ENCODE measurements around the gene TSPAN8. TPM values are rescaled to one million over a fixed set of nuclear protein-coding genes. Genes with fewer than 3 reads are reported as not detected.
"Not testable (repeated sequence)": the region's sequence is repeated elsewhere in the genome, so short reads cannot be mapped to it uniquely, and the experiment has no call there.

TSPAN8 gene
- total RNA-seq, 1 donor from 2014 or later, result not detected

DNA sequence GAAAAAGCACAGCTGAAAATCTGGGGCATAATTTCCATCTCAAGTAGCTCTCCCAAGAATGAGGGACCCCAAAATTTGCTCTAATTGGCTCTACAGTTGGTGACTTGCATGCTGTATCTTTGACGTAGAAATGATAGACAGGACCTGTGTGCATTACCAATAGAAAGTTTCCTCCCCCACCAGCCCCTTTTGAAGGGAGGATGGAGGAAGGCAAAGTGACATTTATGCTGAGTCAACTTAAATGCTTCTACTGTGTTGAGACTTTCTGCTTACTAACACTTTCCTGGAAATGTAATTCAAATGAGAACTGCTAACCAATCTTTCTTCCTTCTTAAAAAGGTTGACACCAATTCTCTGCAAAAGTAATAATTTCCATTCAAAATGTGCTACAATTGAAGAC, 31.9 kb downstream of the TSPAN8 start:
- Histone ChIP-seq H3K4me3 (ENCODE audit: low read depth, low read length) (no peak overlapping the region), H3K36me3 (ENCODE audit: control insufficient read depth, insufficient read depth, low read length) (no peaks in the 10 kb centered on the region), H3K27me3 (ENCODE audit: control insufficient read depth, insufficient read depth, low read length) (no peaks in the 10 kb centered on the region)
- TF ChIP-seq, protein P1, sequence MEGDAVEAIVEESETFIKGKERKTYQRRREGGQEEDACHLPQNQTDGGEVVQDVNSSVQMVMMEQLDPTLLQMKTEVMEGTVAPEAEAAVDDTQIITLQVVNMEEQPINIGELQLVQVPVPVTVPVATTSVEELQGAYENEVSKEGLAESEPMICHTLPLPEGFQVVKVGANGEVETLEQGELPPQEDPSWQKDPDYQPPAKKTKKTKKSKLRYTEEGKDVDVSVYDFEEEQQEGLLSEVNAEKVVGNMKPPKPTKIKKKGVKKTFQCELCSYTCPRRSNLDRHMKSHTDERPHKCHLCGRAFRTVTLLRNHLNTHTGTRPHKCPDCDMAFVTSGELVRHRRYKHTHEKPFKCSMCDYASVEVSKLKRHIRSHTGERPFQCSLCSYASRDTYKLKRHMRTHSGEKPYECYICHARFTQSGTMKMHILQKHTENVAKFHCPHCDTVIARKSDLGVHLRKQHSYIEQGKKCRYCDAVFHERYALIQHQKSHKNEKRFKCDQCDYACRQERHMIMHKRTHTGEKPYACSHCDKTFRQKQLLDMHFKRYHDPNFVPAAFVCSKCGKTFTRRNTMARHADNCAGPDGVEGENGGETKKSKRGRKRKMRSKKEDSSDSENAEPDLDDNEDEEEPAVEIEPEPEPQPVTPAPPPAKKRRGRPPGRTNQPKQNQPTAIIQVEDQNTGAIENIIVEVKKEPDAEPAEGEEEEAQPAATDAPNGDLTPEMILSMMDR (IDR thresholded peaks at IDR 0.05; ENCODE audit: insufficient read depth, low read length, severe bottlenecking), result no peak
- DNase-seq (ENCODE audit: low read depth) (no peak), FAIRE-seq (no peak)

DNA sequence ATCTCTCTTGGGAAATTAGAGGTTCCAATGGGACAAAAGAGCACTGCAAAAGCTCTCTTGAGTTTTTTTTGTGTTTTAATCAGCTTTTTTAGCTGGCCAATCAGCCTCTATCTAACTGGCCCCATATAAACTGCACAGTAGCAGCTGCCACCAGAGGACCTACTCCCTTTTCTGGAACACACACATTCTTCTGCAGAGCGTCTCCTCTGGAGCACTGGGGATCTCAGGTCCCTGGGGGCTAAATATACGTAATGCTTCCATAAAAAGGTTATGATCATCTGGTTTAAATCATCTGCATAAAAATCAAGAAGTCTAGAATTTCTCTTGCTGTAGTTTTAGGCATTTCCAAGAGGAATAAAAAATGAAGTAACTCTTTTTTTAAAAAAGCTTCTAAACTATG, 32.3 kb downstream of the TSPAN8 start:
- H3K27me3 ChIP-seq (ENCODE audit: control insufficient read depth, insufficient read depth, low read length), result no peaks in the 10 kb centered on the region
- H3K4me3 ChIP-seq (ENCODE audit: low read depth, low read length), result no peak overlapping the region
- FAIRE-seq (no peak), DNase-seq (ENCODE audit: low read depth) (no peak)
- no peaks in the 10 kb centered on the region for H3K36me3 ChIP-seq (ENCODE audit: control insufficient read depth, insufficient read depth, low read length)
- TF ChIP-seq, protein P1 (IDR thresholded peaks at IDR 0.05; ENCODE audit: insufficient read depth, low read length, severe bottlenecking), result no peak

GRCh38 chr12:71124835-71125460, 32.9 kb downstream of the TSPAN8 start:
- Histone ChIP-seq H3K27me3 (ENCODE audit: control insufficient read depth, insufficient read depth, low read length) (no peaks in the 10 kb centered on the region), H3K36me3 (ENCODE audit: control insufficient read depth, insufficient read depth, low read length) (no peaks in the 10 kb centered on the region), H3K4me3 (ENCODE audit: low read depth, low read length) (no peak overlapping the region)
- FAIRE-seq (no peak), DNase-seq (ENCODE audit: low read depth) (no peak)
- TF ChIP-seq, protein P1 (IDR thresholded peaks at IDR 0.05; ENCODE audit: insufficient read depth, low read length, severe bottlenecking), result no peak

DNA sequence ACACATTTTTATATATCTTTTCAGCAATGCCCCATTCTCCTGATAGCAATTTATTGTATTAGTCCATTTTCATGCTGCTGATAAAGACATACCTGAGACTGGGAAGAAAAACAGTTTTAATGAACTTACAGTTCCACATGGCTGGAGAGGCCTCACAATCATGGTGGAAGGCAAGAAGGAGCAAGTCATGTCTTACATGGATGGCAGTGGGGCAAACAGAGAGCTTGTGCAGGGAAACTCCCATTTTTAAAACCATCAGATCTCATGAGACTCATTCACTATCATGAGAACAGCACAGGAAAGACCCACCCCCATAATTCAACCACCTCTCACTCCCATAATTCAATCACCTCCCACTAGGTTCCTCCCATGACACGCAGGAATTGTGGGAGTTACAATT, 44.7 kb downstream of the TSPAN8 start:
- H3K27me3 ChIP-seq (ENCODE audit: control insufficient read depth, insufficient read depth, low read length); H3K36me3 ChIP-seq (ENCODE audit: control insufficient read depth, insufficient read depth, low read length); FAIRE-seq; H3K4me3 ChIP-seq (ENCODE audit: low read depth, low read length); DNase-seq (ENCODE audit: low read depth): not testable (repeated sequence)

DNA sequence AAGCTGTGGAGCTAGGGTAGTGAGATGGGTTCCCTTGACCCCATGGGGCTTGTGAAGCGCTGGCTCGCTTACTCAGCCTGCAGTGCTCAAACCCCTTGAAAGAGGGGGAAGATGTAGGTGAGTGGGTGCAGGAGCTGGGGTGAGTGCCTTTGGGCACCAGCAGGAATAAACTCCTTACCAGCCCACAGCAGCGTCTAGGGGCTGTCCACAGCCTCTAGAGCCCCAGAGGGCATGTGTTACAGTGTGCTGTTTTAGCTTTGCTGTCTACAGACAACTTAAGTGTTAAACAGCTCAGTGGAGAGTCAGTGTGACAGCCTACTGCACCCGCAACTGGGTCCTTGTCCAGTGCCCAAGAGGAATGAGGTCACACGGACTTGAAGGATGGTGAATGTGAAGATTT, 48.0 kb downstream of the TSPAN8 start:
- TF ChIP-seq, protein P1 (IDR thresholded peaks at IDR 0.05; ENCODE audit: insufficient read depth, low read length, severe bottlenecking), result no peak
- FAIRE-seq (no peak), DNase-seq (ENCODE audit: low read depth) (no peak)
- H3K27me3 ChIP-seq (ENCODE audit: control insufficient read depth, insufficient read depth, low read length), result no peaks in the 10 kb centered on the region
- no peak overlapping the region for H3K4me3 ChIP-seq (ENCODE audit: low read depth, low read length)
- no peaks in the 10 kb centered on the region for H3K36me3 ChIP-seq (ENCODE audit: control insufficient read depth, insufficient read depth, low read length)

GRCh38 chr12:71108355-71108754, 49.4 kb downstream of the TSPAN8 start:
- DNase-seq (ENCODE audit: low read depth), result no peak
- no peaks in the 10 kb centered on the region for H3K27me3 ChIP-seq (ENCODE audit: control insufficient read depth, insufficient read depth, low read length)
- H3K4me3 ChIP-seq (ENCODE audit: low read depth, low read length), result no peak overlapping the region
- H3K36me3 ChIP-seq (ENCODE audit: control insufficient read depth, insufficient read depth, low read length), result no peaks in the 10 kb centered on the region
- no peak for FAIRE-seq
- TF ChIP-seq, protein P1 (IDR thresholded peaks at IDR 0.05; ENCODE audit: insufficient read depth, low read length, severe bottlenecking), result no peak
